Vagina (tissue), 2 donors: ENCODE data around the gene SHF. TPM values are rescaled to one million over a fixed set of nuclear protein-coding genes. Genes with fewer than 3 reads are reported as not detected.

ENCODE experiments used
- DNase-seq, 2 donors: peaks; one replicate each; pipeline ENCODE4 v3.0.0-alpha.2; 2017; ENCODE audit errors: extremely low spot score in 2 of 2
- H3K27ac ChIP-seq: fragments of 200-600 bp; sonication (generic); one replicate; pipeline ENCODE4 v1.5.1; 2019
- H3K27me3 ChIP-seq: fragments of 200-600 bp; sonication (generic); one replicate; pipeline ENCODE4 v1.5.1; 2019
- H3K36me3 ChIP-seq, 2 donors: fragments of 200-600 bp; sonication (generic); one replicate each; pipeline ENCODE4 v1.5.1; 2017 to 2019
- H3K4me1 ChIP-seq: fragments of 200-600 bp; sonication (generic); one replicate; pipeline ENCODE4 v1.5.1; 2019
- H3K4me3 ChIP-seq, 2 donors: fragments of 200-600 bp; sonication (generic); 1 replicate in 1 of 2; 2 replicates in 1 of 2; pipeline ENCODE4 v1.5.1; 2016 to 2019
- H3K9me3 ChIP-seq: fragments of 200-600 bp; sonication (generic); one replicate; pipeline ENCODE4 v1.5.1; 2019
- POLR2A ChIP-seq, 2 donors: fragments of 450-650 bp; IDR thresholded peaks; one replicate each; pipeline ENCODE4 v1.6.1; 2017; ENCODE audit warnings: antibody characterized with exemption in 2 of 2, mild to moderate bottlenecking in 2 of 2, moderate library complexity in 2 of 2
- POLR2AphosphoS5 ChIP-seq, 2 donors: sonication (generic); formaldehyde crosslinking; IDR thresholded peaks; one replicate each; pipeline ENCODE4 v1.9.0; 2017; ENCODE audit warnings: antibody characterized with exemption in 2 of 2, mild to moderate bottlenecking in 2 of 2, low read depth in 1 of 2; ENCODE audit not compliant: insufficient read depth in 1 of 2
- intact Hi-C: fragments of 100-400 bp; cut with DNase I; formaldehyde crosslinking; loops from one replicate; pipeline ENCODE4 v1.15.1; 2023
- total RNA-seq: library from RNA; depleted of rRNA; stranded (reverse); fragments of >200 nt; gene quantifications from one replicate; pipeline ENCODE4 v1.2.3, GENCODE V29; 2016
- TF ChIP-seq, protein P1 (sequence below), 3 experiments: fragments of 450-650 bp in 2 of 3; fragments of 200-600 bp in 1 of 3; sonication (generic) in 1 of 3; IDR thresholded peaks; one replicate each; pipeline ENCODE4 v1.5.1; 2017 to 2019; ENCODE audit warnings: antibody characterized with exemption in 3 of 3, mild to moderate bottlenecking in 2 of 3, moderate library complexity in 2 of 3

Gene SHF
- total RNA-seq, 1 donor from 2014 or later, result 15.0 TPM

DNA sequence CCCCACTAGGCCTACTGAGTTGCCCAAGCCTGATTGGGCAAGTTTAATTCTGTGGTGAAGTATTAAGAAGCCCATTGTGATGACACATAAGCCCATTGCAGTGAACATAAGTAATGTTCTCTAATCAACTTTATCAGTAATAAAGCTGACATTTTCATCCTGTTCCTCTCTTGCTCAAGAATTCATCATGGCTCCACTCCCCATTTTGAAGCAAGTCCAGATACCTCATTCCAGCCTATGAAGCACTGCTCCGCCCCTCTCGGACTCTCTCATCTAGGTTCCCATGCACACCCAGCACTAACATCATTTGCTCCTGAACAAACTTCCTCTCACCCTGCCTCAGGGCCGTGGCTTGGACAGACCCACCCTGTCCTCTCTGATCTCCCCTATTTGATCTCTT lies 10.5 kb downstream of the SHF start:
- TF ChIP-seq, protein P1, sequence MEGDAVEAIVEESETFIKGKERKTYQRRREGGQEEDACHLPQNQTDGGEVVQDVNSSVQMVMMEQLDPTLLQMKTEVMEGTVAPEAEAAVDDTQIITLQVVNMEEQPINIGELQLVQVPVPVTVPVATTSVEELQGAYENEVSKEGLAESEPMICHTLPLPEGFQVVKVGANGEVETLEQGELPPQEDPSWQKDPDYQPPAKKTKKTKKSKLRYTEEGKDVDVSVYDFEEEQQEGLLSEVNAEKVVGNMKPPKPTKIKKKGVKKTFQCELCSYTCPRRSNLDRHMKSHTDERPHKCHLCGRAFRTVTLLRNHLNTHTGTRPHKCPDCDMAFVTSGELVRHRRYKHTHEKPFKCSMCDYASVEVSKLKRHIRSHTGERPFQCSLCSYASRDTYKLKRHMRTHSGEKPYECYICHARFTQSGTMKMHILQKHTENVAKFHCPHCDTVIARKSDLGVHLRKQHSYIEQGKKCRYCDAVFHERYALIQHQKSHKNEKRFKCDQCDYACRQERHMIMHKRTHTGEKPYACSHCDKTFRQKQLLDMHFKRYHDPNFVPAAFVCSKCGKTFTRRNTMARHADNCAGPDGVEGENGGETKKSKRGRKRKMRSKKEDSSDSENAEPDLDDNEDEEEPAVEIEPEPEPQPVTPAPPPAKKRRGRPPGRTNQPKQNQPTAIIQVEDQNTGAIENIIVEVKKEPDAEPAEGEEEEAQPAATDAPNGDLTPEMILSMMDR (IDR thresholded peaks at IDR 0.05), result no peak
- TF ChIP-seq POLR2A (IDR thresholded peaks at IDR 0.05) (no peak), POLR2AphosphoS5 (IDR thresholded peaks at IDR 0.05; ENCODE audit: insufficient read depth in 1 of 2, low read depth in 1 of 2) (no peak)
- no peaks in the 10 kb centered on the region for H3K9me3 ChIP-seq
- no peak overlapping the region for H3K27ac ChIP-seq
- intact Hi-C loops, result no loop called here
- H3K36me3 ChIP-seq, result no peaks in the 10 kb centered on the region
- H3K4me3 ChIP-seq, result no peak overlapping the region
- no peaks in the 10 kb centered on the region for H3K27me3 ChIP-seq
- peaks cover 30% of the 10 kb centered on the region for H3K4me1 ChIP-seq
- no peak for DNase-seq

DNA sequence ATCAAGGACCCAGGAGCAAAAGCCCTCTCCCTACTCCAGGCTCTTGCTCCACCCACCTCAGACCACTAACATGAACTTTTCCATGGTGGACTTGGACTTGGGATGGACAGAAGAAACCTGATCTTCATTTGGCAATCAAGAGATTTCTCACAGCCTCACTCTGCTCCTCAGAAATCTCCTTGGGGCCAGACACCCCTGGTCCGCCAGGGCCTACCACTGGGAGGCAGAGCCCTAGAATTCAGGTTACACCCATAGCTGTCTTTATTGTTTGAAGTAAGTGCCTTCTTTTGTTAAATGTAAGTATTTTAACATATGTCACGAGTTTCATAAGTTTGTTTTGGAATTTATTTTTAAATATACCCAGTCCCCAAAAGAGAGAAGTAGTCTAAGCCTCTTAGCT lies 13.2 kb downstream of the SHF start:
- TF ChIP-seq POLR2AphosphoS5 (IDR thresholded peaks at IDR 0.05; ENCODE audit: insufficient read depth in 1 of 2, low read depth in 1 of 2), result no peak
- TF ChIP-seq, protein P1 (IDR thresholded peaks at IDR 0.05), result no peak
- no peak for TF ChIP-seq POLR2A (IDR thresholded peaks at IDR 0.05)
- Histone ChIP-seq H3K4me3 (no peak overlapping the region), H3K27ac (no peak overlapping the region), H3K27me3 (no peaks in the 10 kb centered on the region), H3K9me3 (no peaks in the 10 kb centered on the region), H3K36me3 (no peaks in the 10 kb centered on the region), H3K4me1 (peaks cover 17% of the 10 kb centered on the region)
- intact Hi-C loops, result no loop called here
- no peak for DNase-seq

DNA sequence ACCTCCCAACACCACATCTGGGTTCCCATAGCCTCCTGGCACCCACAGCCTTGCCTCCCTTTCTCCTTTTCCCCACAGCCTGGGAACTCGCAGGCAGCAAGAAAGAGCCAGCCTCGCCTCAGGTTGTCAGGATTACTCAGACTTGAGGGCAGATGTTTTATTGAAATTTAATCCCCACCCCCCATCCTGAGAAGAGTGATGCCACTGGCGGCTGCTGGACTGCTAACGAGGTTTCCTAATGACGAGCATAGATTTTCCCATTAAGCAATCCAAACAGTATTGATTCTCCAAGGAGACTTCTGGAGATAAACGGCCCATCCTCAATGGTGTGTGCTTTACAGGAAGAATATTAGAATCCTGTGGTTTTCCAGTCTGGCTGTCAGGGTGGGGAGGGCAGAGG lies 13.7 kb downstream of the SHF start:
- TF ChIP-seq, protein P1 (IDR thresholded peaks at IDR 0.05), result no peak
- no peak for TF ChIP-seq POLR2A (IDR thresholded peaks at IDR 0.05)
- TF ChIP-seq POLR2AphosphoS5 (IDR thresholded peaks at IDR 0.05; ENCODE audit: insufficient read depth in 1 of 2, low read depth in 1 of 2), result no peak
- Histone ChIP-seq H3K27me3 (no peaks in the 10 kb centered on the region), H3K9me3 (no peaks in the 10 kb centered on the region), H3K4me3 (no peak overlapping the region), H3K4me1 (peaks cover 12% of the 10 kb centered on the region), H3K36me3 (no peaks in the 10 kb centered on the region), H3K27ac (no peak overlapping the region)
- intact Hi-C loops, result no loop called here
- no peak for DNase-seq

DNA sequence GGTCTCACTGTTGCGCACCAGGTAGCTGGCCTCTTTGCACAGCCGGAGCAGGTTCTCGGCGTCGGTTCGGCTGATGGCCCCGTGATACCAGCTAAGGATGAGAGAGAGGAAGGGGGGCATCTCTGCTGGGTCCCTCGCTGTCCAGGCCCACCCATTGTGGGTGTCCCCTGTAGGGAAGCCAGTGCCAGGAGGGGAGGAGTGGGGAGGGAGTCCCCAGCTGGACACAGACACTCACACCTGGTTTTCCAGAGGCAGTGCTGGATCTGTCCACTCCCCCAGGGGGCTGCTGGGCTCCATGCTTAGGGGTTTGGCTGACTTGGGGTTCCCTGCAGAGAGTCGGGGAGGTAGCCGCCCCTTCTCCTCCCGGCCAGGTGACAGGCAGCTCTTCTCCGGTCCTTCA lies 15.9 kb downstream of the SHF start:
- TF ChIP-seq POLR2A (IDR thresholded peaks at IDR 0.05), result no peak
- TF ChIP-seq, protein P1 (IDR thresholded peaks at IDR 0.05), result no peak

DNA sequence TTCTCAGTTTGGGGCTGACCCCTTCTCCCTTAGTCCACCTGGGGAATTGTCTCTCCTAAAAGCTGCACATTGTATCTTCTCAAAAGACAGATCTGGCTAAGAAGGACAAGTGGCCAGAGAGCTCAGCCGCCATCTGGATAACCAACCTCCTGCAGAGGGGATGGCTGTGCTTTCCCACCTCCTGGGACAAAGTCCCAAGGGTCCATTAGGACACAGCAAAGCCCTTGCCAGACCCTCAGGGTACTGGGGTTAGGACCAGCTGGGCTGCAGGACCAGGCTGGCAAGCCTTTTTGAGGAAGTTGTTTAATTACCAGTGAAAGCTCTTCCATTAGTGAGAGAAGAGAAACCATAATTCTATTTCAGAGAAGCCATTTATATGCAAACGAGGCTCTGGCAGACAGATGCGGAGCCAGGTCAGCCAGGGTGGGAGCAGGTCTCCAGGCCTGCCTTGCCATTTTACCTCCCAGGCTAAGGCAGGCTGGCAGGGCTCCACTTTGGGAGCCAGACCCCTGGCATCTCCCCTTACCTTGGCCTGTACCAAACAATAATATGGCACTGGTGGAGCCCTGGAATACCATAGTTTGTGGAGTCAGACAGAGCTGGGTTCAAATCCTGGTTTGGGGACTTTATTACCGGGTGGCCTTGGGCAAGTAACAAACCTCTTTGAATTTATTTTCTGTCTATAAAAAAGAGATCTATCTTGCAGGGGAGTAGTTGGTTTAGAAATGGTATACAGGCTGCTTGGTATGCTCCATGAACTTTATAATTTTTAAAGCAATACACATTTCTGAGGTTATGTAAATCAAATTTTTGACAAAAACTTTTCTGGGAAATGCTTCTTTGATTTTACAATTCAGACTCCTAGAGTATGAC lies 17.9 kb downstream of the SHF start:
- intact Hi-C loops, result no loop called here
- H3K4me1 ChIP-seq, result peaks cover 24% of the 10 kb centered on the region
- TF ChIP-seq POLR2A (IDR thresholded peaks at IDR 0.05) (no peak), POLR2AphosphoS5 (IDR thresholded peaks at IDR 0.05; ENCODE audit: insufficient read depth in 1 of 2, low read depth in 1 of 2) (no peak)
- TF ChIP-seq, protein P1 (IDR thresholded peaks at IDR 0.05), result no peak
- H3K36me3 ChIP-seq, result no peaks in the 10 kb centered on the region
- H3K9me3 ChIP-seq, result no peaks in the 10 kb centered on the region
- no peak overlapping the region for H3K27ac ChIP-seq
- no peak for DNase-seq
- no peak overlapping the region for H3K4me3 ChIP-seq
- no peaks in the 10 kb centered on the region for H3K27me3 ChIP-seq

More for the DNA sequence above, 15.9 kb downstream of the SHF start:
- no peak for DNase-seq
- Histone ChIP-seq H3K4me1 (peaks cover 11% of the 10 kb centered on the region), H3K27me3 (no peaks in the 10 kb centered on the region), H3K9me3 (no peaks in the 10 kb centered on the region), H3K36me3 (no peaks in the 10 kb centered on the region), H3K4me3 (no peak overlapping the region), H3K27ac (no peak overlapping the region)
- intact Hi-C loops, result no loop called here
